Activated CD4-positive, alpha-beta T cell treated with anti-CD3 and anti-CD28 coated beads, Interleukin-2, amount 10 ng/mL, durations not matched to agents 24 days and 14 days (primary cell): ENCODE measurements around the gene DDX43. TPM values are rescaled to one million over a fixed set of nuclear protein-coding genes. Genes with fewer than 3 reads are reported as not detected.

Experiments
- total RNA-seq: library from RNA; stranded (reverse); gene quantifications from 2 replicates; pipeline ENCODE4 v1.2.3, GENCODE V29; 2022

DDX43 gene
- total RNA-seq, 1 donor from 2014 or later = 0.26 TPM

Other genes with a start within 250 kb of the DDX43 start
- not detected in 2 replicates for gene KHDC1L, start 169.3 kb upstream of the DDX43 start, total RNA-seq
- gene KHDC1, start 131.6 kb upstream of the DDX43 start, total RNA-seq = 5.1 and 5.2 TPM in 2 replicates
- not detected in 2 replicates for gene DPPA5, start 40.6 kb upstream of the DDX43 start, total RNA-seq
- gene KHDC3L, start 32.2 kb upstream of the DDX43 start, total RNA-seq = not detected in 2 replicates
- 0.47 TPM in 2 replicates for gene OOEP, start 24.9 kb upstream of the DDX43 start, total RNA-seq
- gene CGAS, start 57.5 kb downstream of the DDX43 start, total RNA-seq = 45.0 and 49.7 TPM in 2 replicates
- 35.5 and 35.7 TPM in 2 replicates for gene MTO1, start 66.9 kb downstream of the DDX43 start, total RNA-seq
- gene EEF1A1, start 126.2 kb downstream of the DDX43 start, total RNA-seq = 9,514 and 9,634 TPM in 2 replicates